T-helper 17 cell (primary cell): ENCODE data around the gene GTPBP3. TPM values are rescaled to one million over a fixed set of nuclear protein-coding genes. Genes with fewer than 3 reads are reported as not detected.
"Not testable (repeated sequence)": the region's sequence is repeated elsewhere in the genome, so short reads cannot be mapped to it uniquely, and the experiment has no call there.

Experiments used
- ATAC-seq: fragments of 150-1000 bp; cut with Tn5 transposase; 2 replicates; pipeline ENCODE4 v1.10.0; 2021; ENCODE audit warnings: mild to moderate bottlenecking, moderate library complexity
- DNase-seq, 3 donors: peaks; one replicate each; pipeline versions ENCODE4 v3.0.0 to v3.0.0-alpha.2; 2020 to 2021
- H3K9me3 ChIP-seq: one replicate; pipeline ENCODE4 v1.7.0; 2013; ENCODE audit warnings: low read length, mild to moderate bottlenecking; ENCODE audit not compliant: control insufficient read depth, poor library complexity, severe bottlenecking
- H3K27ac Mint-ChIP-seq: one replicate; pipeline ENCODE4 v1.8.0; 2022; ENCODE audit warnings: mild to moderate bottlenecking, moderate library complexity, mixed read lengths
- H3K27me3 Mint-ChIP-seq: one replicate; pipeline ENCODE4 v1.8.0; 2022; ENCODE audit warnings: mixed read lengths
- H3K36me3 Mint-ChIP-seq: one replicate; pipeline ENCODE4 v1.8.0; 2022; ENCODE audit warnings: low read depth, mixed read lengths
- H3K4me1 Mint-ChIP-seq: one replicate; pipeline ENCODE4 v1.8.0; 2022; ENCODE audit warnings: mild to moderate bottlenecking, mixed read lengths
- H3K4me3 Mint-ChIP-seq: one replicate; pipeline ENCODE4 v1.8.0; 2022; ENCODE audit warnings: mild to moderate bottlenecking, moderate library complexity, mixed read lengths
- total RNA-seq, 4 donors: library from RNA in 2 of 4; stranded (reverse) in 2 of 4; gene quantifications; one replicate each; pipeline ENCODE4 v1.2.3 and lab custom pipeline; 2022 to 2026

Gene GTPBP3, protein sequence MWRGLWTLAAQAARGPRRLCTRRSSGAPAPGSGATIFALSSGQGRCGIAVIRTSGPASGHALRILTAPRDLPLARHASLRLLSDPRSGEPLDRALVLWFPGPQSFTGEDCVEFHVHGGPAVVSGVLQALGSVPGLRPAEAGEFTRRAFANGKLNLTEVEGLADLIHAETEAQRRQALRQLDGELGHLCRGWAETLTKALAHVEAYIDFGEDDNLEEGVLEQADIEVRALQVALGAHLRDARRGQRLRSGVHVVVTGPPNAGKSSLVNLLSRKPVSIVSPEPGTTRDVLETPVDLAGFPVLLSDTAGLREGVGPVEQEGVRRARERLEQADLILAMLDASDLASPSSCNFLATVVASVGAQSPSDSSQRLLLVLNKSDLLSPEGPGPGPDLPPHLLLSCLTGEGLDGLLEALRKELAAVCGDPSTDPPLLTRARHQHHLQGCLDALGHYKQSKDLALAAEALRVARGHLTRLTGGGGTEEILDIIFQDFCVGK
- 10 to 100 TPM; 27.5 to 33.3 TPM for total RNA-seq
- 16.1 to 22.7 reads per million in 2 donors for total RNA-seq (lab: John Stamatoyannopoulos, UW)

DNA sequence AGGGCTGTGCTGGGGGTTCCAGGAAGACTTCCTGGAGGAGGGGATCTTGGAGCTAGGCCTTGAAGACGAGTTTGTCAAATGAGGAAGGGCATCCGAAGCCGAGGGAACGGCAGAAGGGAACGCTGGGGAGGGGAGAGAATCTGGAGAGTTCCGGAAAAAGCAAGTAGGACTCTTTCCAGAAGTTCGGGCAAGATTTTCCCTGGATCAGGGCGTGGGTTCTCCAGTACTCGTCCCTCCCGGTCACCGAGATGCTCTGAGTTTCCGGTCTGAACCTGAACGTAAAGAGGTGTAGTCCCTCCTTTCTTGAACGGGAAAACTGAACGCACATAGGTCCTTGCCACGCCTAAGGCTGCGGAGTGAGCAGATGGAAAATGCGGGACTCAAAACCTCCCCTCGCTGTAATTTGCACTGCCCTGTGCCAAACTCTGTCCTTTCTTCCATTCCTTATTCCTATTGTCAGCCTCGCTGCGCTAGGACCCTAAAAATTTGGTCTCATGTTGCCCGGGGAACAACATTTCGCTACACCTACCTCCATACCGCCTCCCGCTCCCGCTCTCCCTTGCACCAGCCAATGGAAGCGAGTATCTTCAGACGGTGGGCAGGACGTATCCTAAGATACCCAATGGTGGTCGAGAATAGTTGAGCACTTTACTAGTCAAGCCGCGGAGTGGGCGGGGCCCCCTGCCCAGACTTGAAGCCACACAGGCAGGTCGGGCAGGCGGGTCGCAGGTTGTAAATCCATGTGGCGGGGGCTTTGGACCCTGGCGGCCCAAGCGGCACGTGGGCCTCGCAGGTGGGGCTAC is at the start of gene GTPBP3:
GTPBP3 (plus strand) TSS at position 682 of the 803 bp plus-strand sequence; CDS start at position 741, 59 bp downstream.
- Mint-ChIP-seq H3K27me3 (no peaks in the 10 kb centered on the region), H3K4me1 (peaks cover 20% of the 10 kb centered on the region)

DNA sequence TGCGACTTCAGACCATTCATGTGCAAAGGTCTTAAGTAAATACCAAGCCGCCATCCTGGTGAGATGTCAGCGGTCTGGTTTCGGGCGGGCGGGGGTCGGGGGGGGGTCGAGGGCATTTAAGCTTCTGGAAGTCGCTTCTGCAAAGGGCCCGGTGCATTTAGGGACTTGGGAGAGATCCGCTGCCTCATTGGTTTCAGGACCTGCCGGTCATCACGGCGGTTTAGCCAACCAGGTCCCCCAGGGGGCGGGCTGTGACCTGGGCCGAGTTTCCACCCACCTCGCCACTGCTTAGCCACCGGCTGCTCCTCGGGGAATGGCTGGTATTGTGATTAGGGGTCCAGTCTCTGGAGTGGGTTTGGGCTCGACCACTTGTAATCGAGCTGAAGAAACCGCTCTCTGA is 47.9 kb upstream of the GTPBP3 start:
- Mint-ChIP-seq H3K36me3 (no peaks in the 10 kb centered on the region), H3K27me3 (no peaks in the 10 kb centered on the region), H3K4me1 (peaks cover 5% of the 10 kb centered on the region), H3K27ac (no peak overlapping the region), H3K4me3 (no peak overlapping the region)
- DNase-seq (no peak), ATAC-seq (no peak)
- no peaks in the 10 kb centered on the region for H3K9me3 ChIP-seq

More for the DNA sequence above, at the start of gene GTPBP3:
- no peaks in the 10 kb centered on the region for H3K9me3 ChIP-seq
- DNase-seq: peak; percentile 90 to 93 (median 92)
- H3K36me3 Mint-ChIP-seq: peaks cover 2% of the 10 kb centered on the region
- ATAC-seq: peak; percentile 91
- H3K27ac Mint-ChIP-seq: peak within 1 kb of the TSS; percentile 93
- peak within 1 kb of the TSS; percentile 98 for H3K4me3 Mint-ChIP-seq

DNA sequence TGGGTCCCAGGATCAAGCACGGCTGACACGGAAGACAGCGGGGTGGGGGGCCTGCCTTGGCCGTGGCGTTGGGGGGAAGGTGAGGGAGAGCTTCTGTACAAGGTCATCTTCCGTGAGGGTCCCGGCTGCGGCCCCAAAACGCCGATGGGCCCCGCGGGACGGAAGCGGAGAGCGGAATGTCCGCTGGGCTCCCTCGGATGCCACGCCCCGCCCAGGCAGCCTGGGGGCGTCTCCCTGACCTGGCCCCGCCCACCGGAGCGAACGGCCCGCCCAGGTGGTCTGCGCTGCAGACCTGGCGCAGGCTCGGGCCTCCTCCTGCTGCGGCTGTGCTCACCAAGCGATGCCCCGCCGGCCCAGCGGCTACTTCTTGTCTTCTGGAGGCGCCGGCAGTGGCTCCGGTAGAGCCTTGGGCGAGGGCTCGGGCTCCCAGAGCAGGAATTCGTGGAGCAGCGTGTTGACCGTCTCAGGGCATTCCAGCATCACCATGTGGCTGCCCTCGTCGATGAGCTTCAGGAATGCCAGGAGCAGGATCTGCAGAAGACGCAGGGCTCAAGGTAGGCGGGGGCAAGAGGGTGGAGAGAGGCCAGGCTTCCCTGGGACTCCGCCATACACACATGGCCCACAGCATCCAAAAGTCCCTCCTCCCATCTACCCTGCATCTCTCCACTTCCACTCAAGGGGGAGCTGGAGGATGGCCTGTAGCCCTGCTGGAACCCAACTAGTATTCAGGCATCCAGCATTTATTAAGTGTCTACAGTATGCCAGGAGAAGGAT is 44.9 kb upstream of the GTPBP3 start:
- H3K9me3 ChIP-seq: no peaks in the 10 kb centered on the region
- DNase-seq (peak; percentile 70 to 79 (median 77)), ATAC-seq (peak; percentile 98)
- Mint-ChIP-seq H3K4me1 (peaks cover 5% of the 10 kb centered on the region), H3K27me3 (no peaks in the 10 kb centered on the region), H3K36me3 (no peaks in the 10 kb centered on the region), H3K4me3 (peak overlapping the region; percentile 90), H3K27ac (peak overlapping the region; percentile 51)

DNA sequence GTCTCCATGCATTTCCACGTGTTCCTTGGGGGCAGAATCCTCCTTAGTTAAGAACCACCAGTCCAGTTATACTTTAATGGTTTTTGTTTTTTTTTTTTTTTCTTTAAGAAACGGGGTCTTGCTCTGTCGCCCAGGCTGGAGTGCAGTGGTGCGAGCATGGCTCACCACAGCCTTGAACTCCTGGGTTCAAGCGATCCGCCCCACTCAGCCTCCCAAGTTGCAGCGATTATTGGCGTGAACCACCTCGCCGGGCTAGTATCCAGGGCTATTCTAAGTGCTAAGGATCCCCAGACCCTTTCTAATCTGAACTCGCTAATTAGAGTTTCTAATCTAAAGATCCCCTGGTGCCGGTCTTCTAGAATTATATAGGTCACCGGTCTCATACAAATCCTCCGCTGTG is 43.7 kb upstream of the GTPBP3 start:
- no peaks in the 10 kb centered on the region for H3K9me3 ChIP-seq
- no peaks in the 10 kb centered on the region for H3K36me3 Mint-ChIP-seq
- no peaks in the 10 kb centered on the region for H3K27me3 Mint-ChIP-seq
- peaks cover 5% of the 10 kb centered on the region for H3K4me1 Mint-ChIP-seq
- ATAC-seq (no peak), DNase-seq (no peak)
- no peak overlapping the region for H3K4me3 Mint-ChIP-seq
- no peak overlapping the region for H3K27ac Mint-ChIP-seq

DNA sequence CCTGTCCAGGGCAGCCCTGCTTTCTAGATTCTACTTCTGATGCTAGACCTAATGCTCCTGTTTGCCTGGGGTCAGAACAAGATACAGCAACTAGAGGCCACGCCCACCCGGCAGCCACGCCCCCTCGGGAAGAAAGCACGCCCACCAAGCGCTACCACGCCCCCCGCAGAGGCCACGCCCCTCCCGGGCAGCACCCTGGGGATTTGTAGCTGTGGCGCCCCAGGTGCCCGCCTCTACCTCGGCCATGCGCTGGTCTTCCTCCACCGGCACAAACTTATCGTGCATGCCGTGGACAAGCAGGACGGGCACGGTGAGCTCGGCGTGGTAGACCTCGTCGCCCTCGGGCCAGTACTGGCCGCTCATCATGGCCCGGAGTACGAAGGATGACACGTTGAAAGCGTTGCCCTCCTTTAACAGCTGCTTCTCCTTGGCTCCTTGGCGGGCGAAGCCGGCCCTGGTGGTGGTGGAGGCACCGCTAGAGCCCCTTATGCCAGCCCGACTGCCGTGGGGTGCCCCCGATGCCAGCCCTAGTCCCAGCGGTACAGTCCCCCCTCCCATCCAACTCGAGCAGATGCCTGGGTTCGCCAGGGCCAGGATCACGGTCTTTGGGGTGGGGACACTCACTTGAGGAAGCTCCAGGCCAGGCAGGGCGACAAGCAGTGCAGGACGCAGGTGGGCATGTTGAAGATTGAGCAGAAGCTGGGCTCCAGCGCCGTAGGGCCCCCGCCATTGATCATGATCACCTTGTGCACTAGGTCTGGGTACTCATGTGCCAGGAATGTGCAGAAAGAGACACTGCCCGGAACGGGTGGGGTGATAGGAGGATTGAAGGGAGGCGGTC is 43.1 kb upstream of the GTPBP3 start:
- Mint-ChIP-seq H3K27me3 (no peaks in the 10 kb centered on the region), H3K4me3 (no peak overlapping the region), H3K27ac (no peak overlapping the region), H3K4me1 (peaks cover 5% of the 10 kb centered on the region), H3K36me3 (no peaks in the 10 kb centered on the region)
- peak; percentile 45 to 56 (median 52) for DNase-seq
- ATAC-seq: no peak
- H3K9me3 ChIP-seq: no peaks in the 10 kb centered on the region

DNA sequence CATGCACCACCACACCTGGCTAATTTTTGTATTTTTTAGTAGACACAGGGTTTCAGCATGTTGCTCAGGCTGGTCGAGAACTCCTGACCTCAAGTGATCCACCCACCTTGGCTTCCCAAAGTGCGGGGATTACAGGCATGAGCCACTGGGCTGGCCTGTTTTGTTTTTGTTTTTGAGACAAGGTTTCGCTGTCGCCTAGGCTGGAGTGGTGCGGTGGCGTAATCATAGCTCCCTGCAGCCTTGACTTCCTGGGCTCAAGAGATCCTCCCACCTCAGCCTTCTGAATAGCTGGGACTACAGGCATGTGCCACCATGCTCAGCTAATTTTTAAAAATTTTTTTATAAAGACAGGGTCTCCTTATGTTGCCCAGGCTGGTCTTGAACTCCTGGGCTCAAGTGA is 41.8 kb upstream of the GTPBP3 start:
- not testable (repeated sequence) for H3K4me3 Mint-ChIP-seq, H3K27me3 Mint-ChIP-seq, H3K36me3 Mint-ChIP-seq, H3K9me3 ChIP-seq, H3K4me1 Mint-ChIP-seq, ATAC-seq, H3K27ac Mint-ChIP-seq, DNase-seq

DNA sequence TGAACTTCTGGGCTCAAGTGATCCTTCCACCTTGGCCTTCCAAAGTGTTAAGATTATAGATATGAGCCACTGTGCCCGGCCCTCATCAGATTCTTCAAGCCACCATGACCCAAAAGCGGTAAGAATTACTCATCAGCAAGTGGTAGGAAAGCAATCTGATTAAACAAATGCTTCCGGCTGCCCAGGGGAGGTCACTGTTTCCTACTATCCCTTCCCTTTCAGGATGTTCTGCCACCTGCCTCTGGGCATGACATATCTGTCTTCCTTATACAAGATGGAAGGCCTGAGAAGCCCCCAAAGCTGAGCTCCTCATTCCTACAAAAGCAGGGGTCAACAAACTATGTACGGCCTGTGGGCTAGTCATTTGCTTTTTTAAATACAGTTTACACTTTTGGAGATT is 41.1 kb upstream of the GTPBP3 start:
- no peak for ATAC-seq
- no peaks in the 10 kb centered on the region for H3K36me3 Mint-ChIP-seq
- no peak overlapping the region for H3K4me3 Mint-ChIP-seq
- H3K27me3 Mint-ChIP-seq: no peaks in the 10 kb centered on the region
- DNase-seq: no peak
- peaks cover 5% of the 10 kb centered on the region for H3K4me1 Mint-ChIP-seq
- H3K9me3 ChIP-seq: no peaks in the 10 kb centered on the region
- H3K27ac Mint-ChIP-seq: peak overlapping the region; percentile 61

DNA sequence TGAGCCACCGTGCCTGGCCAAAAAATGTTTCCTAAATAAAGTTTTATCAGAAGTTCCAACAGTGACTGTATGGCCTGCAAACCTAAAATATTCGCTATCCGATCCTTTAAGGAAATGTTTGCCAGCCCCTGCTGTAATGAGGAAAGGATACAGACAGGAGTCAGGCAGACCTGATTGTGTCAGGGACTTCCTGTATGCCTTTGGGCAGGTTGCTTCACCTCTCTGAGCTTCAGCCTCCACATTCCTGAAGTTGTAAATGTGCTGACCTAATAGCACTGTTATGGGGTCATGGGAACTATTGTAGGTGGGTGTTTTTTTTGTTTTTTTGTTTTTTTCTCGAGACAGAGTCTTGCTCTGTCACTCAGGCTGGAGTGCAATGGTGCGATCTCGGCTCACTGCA is 40.4 kb upstream of the GTPBP3 start:
- peaks cover 4% of the 10 kb centered on the region for H3K4me1 Mint-ChIP-seq
- DNase-seq (no peak), ATAC-seq (no peak)
- H3K27ac Mint-ChIP-seq: peak overlapping the region; percentile 61
- H3K27me3 Mint-ChIP-seq: no peaks in the 10 kb centered on the region
- H3K36me3 Mint-ChIP-seq: no peaks in the 10 kb centered on the region
- no peak overlapping the region for H3K4me3 Mint-ChIP-seq
- H3K9me3 ChIP-seq: no peaks in the 10 kb centered on the region

DNA sequence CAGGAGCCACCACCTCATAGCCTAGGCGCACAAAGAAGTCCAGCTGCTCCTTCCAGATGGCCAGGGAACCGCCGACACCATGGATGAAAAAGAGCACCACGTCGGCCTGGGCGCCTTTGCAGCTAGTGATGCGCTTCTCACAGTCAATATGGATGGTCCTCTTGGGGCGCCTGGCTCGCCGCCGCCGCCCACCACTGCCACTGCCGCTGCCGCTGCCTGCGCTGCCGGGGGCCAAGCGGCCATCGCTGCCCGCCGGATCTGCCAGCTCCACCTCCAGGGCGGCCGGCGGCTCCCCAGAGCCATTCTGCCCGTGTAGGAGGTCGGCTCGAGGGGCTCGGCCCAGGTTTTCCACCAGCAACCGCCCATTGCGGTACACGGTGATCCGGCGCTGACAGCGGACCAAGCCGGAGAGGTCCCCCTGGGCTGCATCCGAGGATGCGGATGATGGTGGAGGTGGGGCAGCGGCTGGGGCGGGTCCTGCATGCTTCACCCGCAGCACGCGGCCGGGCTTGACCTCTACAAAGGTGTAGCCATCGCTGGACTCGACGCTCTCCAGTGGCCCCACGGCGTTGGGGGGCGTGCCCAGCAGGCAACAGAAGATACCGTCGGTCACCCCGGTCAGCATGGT is 36.2 kb upstream of the GTPBP3 start:
- ATAC-seq (no peak), DNase-seq (no peak)
- Mint-ChIP-seq H3K27me3 (no peaks in the 10 kb centered on the region), H3K4me1 (peaks cover 14% of the 10 kb centered on the region), H3K27ac (no peak overlapping the region), H3K36me3 (no peaks in the 10 kb centered on the region), H3K4me3 (no peak overlapping the region)
- H3K9me3 ChIP-seq: no peaks in the 10 kb centered on the region

DNA sequence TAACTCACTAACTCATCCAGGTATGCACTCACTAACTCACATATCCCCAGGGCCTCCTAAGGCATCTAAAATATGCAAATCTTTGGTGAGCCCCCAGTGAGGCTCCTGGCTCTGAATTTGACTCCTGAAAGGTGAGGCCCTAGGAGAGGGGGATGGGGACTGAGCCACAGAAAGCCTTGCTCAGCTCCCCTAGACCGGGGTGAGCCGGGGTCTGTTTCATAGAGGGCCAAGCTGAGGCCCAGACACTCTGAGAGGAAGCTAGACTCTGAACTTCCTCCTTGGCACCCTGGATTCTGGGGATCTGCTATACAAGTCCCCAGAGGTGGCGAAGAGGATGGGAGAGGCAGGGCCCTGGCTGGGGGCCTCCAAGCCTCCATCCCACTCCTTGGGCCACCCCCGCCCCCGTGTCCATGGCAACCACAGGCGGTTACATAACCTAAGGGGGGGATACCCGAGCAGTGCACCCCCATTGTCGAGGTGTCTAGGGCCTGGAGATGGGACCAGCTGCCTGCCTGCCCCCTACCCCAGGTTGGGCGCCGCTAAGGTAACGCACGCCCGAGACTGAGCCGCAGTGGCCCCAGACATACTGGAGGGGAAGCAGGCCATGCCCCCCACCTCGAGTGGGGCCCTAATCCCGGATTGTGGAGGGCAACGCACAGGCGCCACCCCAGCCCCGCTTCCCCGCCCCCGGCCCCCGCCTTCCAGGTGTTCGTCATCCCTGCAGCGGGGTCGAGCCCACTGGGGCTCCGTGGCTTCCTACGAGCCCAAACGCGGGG is 34.8 kb upstream of the GTPBP3 start:
- H3K36me3 Mint-ChIP-seq: no peaks in the 10 kb centered on the region
- peaks cover 20% of the 10 kb centered on the region for H3K4me1 Mint-ChIP-seq
- no peaks in the 10 kb centered on the region for H3K9me3 ChIP-seq
- peak overlapping the region; percentile 87 for H3K4me3 Mint-ChIP-seq
- H3K27ac Mint-ChIP-seq: no peak overlapping the region
- ATAC-seq (no peak), DNase-seq (no peak)
- H3K27me3 Mint-ChIP-seq: no peaks in the 10 kb centered on the region

DNA sequence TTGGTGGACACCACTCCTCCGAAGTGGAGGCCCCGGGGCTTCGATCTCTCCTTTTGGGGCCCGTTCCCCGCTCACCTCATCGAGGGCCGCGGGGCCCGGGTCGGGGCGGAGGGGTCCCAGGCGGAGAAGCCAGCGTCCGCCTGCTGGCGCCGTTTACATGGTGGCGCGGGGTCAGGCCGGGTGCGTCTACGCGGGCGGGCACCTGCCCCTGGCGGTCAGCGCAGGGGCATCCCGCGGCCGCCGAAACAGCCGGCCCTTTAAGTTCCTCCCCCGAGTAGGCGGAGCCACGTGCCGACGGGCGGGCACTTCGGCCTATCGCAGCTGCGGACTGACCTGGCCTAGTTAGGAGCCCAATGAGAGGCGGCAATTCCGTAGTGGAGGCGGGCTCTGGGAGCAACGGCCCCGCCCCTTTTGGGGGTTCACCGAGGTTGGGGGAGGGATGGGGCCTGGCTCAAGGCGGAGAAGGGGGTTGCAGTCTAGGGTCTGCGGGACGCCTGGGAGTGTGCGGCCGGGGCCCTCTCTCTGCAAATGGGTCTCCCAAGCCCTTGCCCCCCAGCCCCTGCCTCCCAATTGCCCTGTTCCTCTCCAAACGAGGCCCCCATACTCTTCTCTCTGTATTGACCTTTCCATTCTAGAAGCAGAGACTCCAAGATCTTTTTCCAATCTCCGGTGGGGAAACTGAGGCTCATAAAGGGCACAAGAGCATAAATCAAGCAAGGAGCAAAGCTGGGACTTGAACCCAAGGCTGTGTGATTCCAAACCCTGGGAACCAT is 34.0 kb upstream of the GTPBP3 start, which contains the start of gene ABHD8:
ABHD8 (minus strand) TSS at position 259 of the 773 bp plus-strand sequence. CDS start 1,809 bp downstream, outside the sequence.
- H3K4me3 Mint-ChIP-seq: peak within 1 kb of the TSS; percentile 87

More for the DNA sequence above, 34.0 kb upstream of the GTPBP3 start, which contains the start of gene ABHD8:
- peaks cover 24% of the 10 kb centered on the region for H3K4me1 Mint-ChIP-seq
- H3K9me3 ChIP-seq: no peaks in the 10 kb centered on the region
- peak; percentile 80 for ATAC-seq
- H3K27me3 Mint-ChIP-seq: no peaks in the 10 kb centered on the region
- no peaks in the 10 kb centered on the region for H3K36me3 Mint-ChIP-seq
- peak; percentile 87 to 93 (median 89) for DNase-seq
- peak within 1 kb of the TSS; percentile 71 for H3K27ac Mint-ChIP-seq
